ENCODE measurements around the gene MAJIN.

Gene MAJIN

GRCh38 chr11:64919627-64920026 lies 52.3 kb downstream of the MAJIN start:
- Histone ChIP-seq H4K20me1 (ENCODE audit: low read depth, low read length) (no peaks in the 10 kb centered on the region), H3K27me3 (ENCODE audit: low read length) (no peaks in the 10 kb centered on the region), H3K4me2 (ENCODE audit: low read depth, low read length, poor library complexity, severe bottlenecking) (no peak overlapping the region), H3K4me3 (ENCODE audit: insufficient read depth, low read length, poor library complexity, severe bottlenecking) (no peak overlapping the region), H3K36me3 (ENCODE audit: low read length) (no peaks in the 10 kb centered on the region), H2AFZ (ENCODE audit: low read depth, low read length, severe bottlenecking) (no peak overlapping the region), H3K9ac (ENCODE audit: low read length) (no peak overlapping the region), H3K79me2 (ENCODE audit: insufficient read depth, low read length) (peaks cover 10% of the 10 kb centered on the region; the same call in 1 of the 2 replicates), H3K27ac (ENCODE audit: low read depth, low read length) (no peak overlapping the region), H3K9me3 (ENCODE audit: insufficient read depth, low read length) (no peaks in the 10 kb centered on the region), H3K9me2 (replicated peaks; ENCODE audit: insufficient read depth, low read length) (no peaks in the 10 kb centered on the region), H3F3A (ENCODE audit: insufficient read depth) (peaks cover 6% of the 10 kb centered on the region)
- TF ChIP-seq CTCF (IDR thresholded peaks at IDR 0.05; ENCODE audit: insufficient read depth, low read length, poor library complexity, severe bottlenecking) (no peak), EZH2phosphoT487 (conservative IDR thresholded peaks at IDR 0.05; ENCODE audit: low read length) (no peak)

GRCh38 chr11:64918017-64918416 lies 53.9 kb downstream of the MAJIN start:
- peak overlapping the region; percentile 30 for H3K27ac ChIP-seq (ENCODE audit: low read depth, low read length)
- peak overlapping the region; percentile 55 for H3K9ac ChIP-seq (ENCODE audit: low read length)

DNA sequence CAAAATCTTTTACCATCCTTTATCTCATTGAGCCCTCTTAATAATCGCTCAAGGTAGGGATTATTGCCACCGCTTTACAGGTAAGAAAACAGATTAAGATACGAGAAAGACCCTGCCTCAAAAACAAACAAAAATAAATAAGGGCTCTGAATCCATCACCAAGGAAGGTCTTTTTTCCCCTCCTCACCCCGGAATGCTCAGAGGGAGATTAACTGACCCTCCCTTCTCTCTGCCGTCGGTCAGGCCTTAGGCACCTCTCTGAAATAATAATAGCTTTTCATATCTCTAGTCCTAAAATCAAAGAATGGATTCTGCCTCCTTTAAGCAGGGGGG lies 54.3 kb downstream of the MAJIN start:
- Histone ChIP-seq H2AFZ (ENCODE audit: low read depth, low read length, severe bottlenecking) (peak overlapping the region; percentile 38), H3K27ac (ENCODE audit: low read depth, low read length) (peak overlapping the region; percentile 30), H3K4me2 (ENCODE audit: low read depth, low read length, poor library complexity, severe bottlenecking) (peak overlapping the region; percentile 73), H3K27me3 (ENCODE audit: low read length) (no peaks in the 10 kb centered on the region), H3K79me2 (ENCODE audit: insufficient read depth, low read length) (peaks cover 10% of the 10 kb centered on the region; the same call in 1 of the 2 replicates), H3F3A (ENCODE audit: insufficient read depth) (peaks cover 6% of the 10 kb centered on the region), H4K20me1 (ENCODE audit: low read depth, low read length) (no peaks in the 10 kb centered on the region), H3K4me3 (ENCODE audit: insufficient read depth, low read length, poor library complexity, severe bottlenecking) (peak overlapping the region; percentile 48), H3K36me3 (ENCODE audit: low read length) (no peaks in the 10 kb centered on the region), H3K9ac (ENCODE audit: low read length) (peak overlapping the region; percentile 55), H3K9me3 (ENCODE audit: insufficient read depth, low read length) (no peaks in the 10 kb centered on the region), H3K9me2 (replicated peaks; ENCODE audit: insufficient read depth, low read length) (no peaks in the 10 kb centered on the region)
- TF ChIP-seq CTCF (IDR thresholded peaks at IDR 0.05; ENCODE audit: insufficient read depth, low read length, poor library complexity, severe bottlenecking) (no peak), EZH2phosphoT487 (conservative IDR thresholded peaks at IDR 0.05; ENCODE audit: low read length) (no peak)

More at GRCh38 chr11:64918017-64918416, 53.9 kb downstream of the MAJIN start:
- H3K4me2 ChIP-seq (ENCODE audit: low read depth, low read length, poor library complexity, severe bottlenecking): peak overlapping the region; percentile 73
- peak overlapping the region; percentile 38 for H2AFZ ChIP-seq (ENCODE audit: low read depth, low read length, severe bottlenecking)
- no peaks in the 10 kb centered on the region for H3K9me3 ChIP-seq (ENCODE audit: insufficient read depth, low read length)
- H3K4me3 ChIP-seq (ENCODE audit: insufficient read depth, low read length, poor library complexity, severe bottlenecking): peak overlapping the region; percentile 48
- H3K9me2 ChIP-seq (replicated peaks; ENCODE audit: insufficient read depth, low read length): no peaks in the 10 kb centered on the region
- H4K20me1 ChIP-seq (ENCODE audit: low read depth, low read length): no peaks in the 10 kb centered on the region
- H3K36me3 ChIP-seq (ENCODE audit: low read length): no peaks in the 10 kb centered on the region
- TF ChIP-seq EZH2phosphoT487 (conservative IDR thresholded peaks at IDR 0.05; ENCODE audit: low read length) (no peak), CTCF (IDR thresholded peaks at IDR 0.05; ENCODE audit: insufficient read depth, low read length, poor library complexity, severe bottlenecking) (peak; percentile 34)
- peaks cover 6% of the 10 kb centered on the region for H3F3A ChIP-seq (ENCODE audit: insufficient read depth)
- peaks cover 10% of the 10 kb centered on the region; the same call in 1 of the 2 replicates for H3K79me2 ChIP-seq (ENCODE audit: insufficient read depth, low read length)
- no peaks in the 10 kb centered on the region for H3K27me3 ChIP-seq (ENCODE audit: low read length)
